KOPT-K1 (cell line): ENCODE results near the gene CDR2L.
"Not testable (repeated sequence)": the region's sequence is repeated elsewhere in the genome, so short reads cannot be mapped to it uniquely, and the experiment has no call there.

ENCODE experiments used
- H3K27ac ChIP-seq: fragments of 200-600 bp; sonication (generic); 2 replicates; pipeline ENCODE4 v1.5.1; 2016; ENCODE audit warnings: antibody characterized with exemption, mild to moderate bottlenecking, low read depth, low read length; ENCODE audit not compliant: poor library complexity, severe bottlenecking
- H3K36me3 ChIP-seq: fragments of 200-600 bp; sonication (generic); 2 replicates; pipeline ENCODE4 v1.5.1; 2017; ENCODE audit warnings: antibody characterized with exemption, mild to moderate bottlenecking, low read length, moderate library complexity; ENCODE audit not compliant: insufficient read depth
- H3K9me3 ChIP-seq: fragments of 200-600 bp; sonication (generic); 2 replicates; pipeline ENCODE4 v1.5.1; 2017; ENCODE audit warnings: antibody characterized with exemption, low read length, mild to moderate bottlenecking; ENCODE audit not compliant: insufficient read depth, poor library complexity, severe bottlenecking

Gene CDR2L

DNA sequence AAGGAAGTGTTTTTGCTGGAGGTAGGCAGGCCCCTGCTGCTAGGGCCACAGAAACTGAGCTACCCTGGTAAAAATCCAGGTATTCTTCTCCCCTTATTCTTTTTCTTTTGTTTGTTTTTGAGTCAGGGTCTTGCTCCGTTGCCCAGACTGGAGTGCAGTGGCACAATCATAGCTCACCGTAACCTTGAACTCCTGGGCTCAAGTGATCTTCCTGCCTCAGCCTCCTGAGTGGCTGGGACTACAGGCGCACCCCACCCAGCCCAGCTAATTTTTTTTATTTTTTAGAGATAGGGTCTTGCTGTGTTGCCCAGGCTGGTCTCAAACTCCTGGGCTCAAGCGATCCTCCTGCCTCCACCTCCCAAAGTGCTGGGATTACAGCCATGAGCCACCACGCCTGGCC lies 17.9 kb upstream of the CDR2L start:
- not testable (repeated sequence) for H3K36me3 ChIP-seq, H3K9me3 ChIP-seq, H3K27ac ChIP-seq

DNA sequence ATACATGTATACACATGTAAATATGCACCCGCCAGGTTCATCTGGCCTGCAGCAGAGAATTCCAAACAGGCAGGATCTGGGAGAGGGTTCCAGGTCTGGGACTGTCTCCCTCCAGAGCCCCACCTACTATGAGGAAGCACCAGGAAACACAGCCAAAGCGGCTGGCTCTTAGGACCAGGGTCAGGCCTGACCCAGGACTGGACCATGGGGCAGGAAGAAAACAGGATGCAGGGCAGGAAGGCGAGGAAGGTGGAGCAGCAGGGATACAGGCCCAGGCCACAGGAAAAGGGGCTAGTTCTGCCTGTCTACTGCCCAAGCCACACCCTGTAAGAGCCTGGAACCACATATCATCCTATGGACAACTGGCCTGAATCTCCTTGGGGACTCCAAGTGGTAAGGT lies 17.0 kb upstream of the CDR2L start:
- no peaks in the 10 kb centered on the region for H3K9me3 ChIP-seq
- no peak overlapping the region for H3K27ac ChIP-seq
- H3K36me3 ChIP-seq: no peaks in the 10 kb centered on the region

DNA sequence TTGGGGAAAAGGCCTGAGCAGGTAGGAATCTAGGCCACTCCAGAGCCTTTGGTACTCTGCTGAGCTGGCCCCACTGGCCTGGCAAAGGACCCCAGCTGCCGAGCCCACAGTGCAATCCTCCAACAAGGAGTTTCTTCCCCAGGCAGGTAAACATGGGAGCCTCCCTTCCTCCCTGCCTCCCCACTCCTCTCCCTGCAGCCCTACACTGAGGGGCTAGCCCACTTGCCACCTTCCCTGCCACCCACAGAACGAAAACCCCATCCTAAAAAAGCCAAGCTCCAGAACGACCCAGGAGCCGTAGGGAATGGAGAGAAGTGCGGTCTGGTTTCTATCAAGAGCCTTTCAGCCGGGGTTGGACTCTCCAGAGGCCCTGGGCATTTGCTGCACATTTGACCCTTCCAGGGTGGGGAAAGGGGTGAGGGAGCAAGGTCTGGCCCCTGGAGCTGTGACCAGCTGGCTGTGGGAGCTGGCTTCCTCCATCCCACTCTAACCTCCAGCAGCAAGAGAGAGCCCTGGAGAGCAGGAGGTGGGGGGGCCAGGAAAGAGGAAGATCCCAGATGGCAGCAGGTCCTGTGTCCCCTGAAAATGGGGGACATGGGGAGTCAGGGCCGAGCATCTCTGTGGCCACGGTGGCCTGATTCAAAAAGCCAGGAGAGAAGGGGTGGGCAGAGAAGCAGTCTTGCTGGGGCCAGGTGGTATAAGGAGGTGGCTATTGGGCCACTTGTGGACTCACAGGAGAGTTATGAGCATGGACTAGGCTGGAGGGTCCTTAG lies 16.2 kb upstream of the CDR2L start:
- no peaks in the 10 kb centered on the region for H3K9me3 ChIP-seq
- no peaks in the 10 kb centered on the region for H3K36me3 ChIP-seq
- no peak overlapping the region for H3K27ac ChIP-seq

DNA sequence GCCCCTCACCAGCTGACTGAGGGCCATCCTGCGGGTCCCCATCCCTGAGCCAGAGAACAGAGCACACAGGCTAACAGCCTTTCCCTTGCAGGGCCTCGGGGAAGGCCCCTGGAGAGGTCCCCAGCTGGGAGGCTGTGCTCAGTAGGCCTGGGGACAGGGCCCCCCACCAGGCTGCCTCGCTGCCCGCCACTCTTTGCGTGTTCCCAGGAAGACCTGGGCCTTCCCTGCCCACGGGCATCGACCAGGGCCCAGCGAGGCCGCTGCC lies 15.7 kb upstream of the CDR2L start:
- Histone ChIP-seq H3K27ac (no peak overlapping the region), H3K36me3 (no peaks in the 10 kb centered on the region), H3K9me3 (no peaks in the 10 kb centered on the region)

DNA sequence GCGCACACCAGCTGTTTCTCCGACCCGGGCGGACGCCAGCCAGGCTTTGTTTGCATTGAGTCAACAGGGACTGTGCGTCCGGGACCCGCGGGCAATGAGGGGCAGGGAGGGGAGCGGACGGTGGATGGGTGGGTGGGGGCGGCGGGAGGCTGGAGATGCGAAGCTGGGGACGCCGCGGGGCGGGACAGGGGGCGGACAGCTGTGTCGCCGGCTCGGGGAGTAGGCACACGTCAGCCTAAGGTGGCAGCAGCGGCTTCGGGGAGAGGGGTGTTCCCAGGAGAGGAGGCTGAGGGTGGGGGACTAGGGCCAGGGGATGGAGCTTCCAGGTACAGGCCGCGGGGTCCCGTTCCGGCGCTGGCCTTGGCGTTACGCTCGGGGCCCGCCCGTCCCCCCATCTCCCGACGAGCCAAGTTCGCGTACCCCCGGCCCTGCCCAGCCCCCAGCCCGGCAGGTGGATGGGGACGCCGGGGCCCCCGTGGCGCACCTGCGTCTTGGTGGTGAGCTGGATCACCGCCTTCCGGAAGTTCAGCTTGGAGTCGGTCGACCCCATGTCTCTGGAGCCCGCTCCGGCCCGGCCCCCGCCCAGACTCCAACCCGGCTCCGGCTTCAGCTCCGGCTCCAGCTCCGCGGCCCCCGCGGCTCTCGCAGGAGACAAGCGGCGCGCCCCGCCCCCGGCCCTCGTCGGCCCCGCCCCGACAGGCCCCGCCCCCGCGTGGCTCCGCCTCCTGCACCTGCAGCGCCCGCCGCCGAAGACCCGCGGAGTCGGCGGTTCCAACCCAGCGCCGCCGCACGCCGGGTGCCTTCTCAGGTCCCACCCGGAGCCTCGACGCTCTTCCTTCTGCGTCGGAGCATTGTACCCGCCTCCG lies 15.1 kb upstream of the CDR2L start, which contains the start of gene HID1:
Gene HID1, minus strand, starts transcription at position 653 of the 866 bp plus-strand sequence. Its CDS starts 103 bp downstream, at position 550.
- Histone ChIP-seq H3K36me3 (no peaks in the 10 kb centered on the region), H3K9me3 (no peaks in the 10 kb centered on the region), H3K27ac (no peak within 1 kb of the TSS)

DNA sequence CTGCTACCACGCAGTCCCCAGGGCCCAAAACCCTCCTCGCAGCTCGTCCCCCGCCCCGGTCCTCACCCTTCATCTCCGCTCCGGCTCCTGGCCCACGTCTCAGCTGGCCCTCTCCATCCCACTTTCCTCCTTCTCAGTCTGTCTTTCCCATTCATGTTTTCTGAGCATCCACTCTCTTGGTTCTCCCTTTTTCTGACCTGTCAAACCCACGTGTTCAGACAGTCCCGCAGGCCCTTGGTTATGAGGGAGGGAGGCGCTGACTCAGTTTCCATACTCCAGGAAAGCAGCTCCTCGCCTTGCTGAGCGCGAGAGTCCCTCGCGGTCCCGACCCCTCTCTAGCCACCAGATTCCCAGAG lies 14.5 kb upstream of the CDR2L start:
- Histone ChIP-seq H3K36me3 (no peaks in the 10 kb centered on the region), H3K9me3 (no peaks in the 10 kb centered on the region), H3K27ac (no peak overlapping the region)

DNA sequence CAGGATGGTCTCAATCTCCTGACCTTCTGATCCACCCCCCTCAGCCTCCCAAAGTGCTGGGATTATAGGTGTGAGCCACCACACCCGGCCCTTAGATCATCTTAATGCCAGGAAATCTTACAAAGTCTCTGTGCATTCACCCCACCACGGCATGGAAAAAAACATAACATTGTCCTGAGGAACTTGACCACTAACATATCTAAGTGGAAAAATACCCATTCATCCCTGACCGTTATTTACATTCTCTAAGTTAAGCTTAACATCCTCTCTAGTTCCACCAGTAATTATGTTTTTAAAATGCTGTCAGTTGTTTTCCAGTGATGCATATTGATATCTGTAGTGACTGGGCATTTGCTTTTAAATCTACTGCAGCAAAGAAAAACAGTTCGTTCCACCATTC lies 11.5 kb upstream of the CDR2L start:
- Histone ChIP-seq H3K36me3 (no peaks in the 10 kb centered on the region), H3K27ac (no peak overlapping the region), H3K9me3 (no peaks in the 10 kb centered on the region)

DNA sequence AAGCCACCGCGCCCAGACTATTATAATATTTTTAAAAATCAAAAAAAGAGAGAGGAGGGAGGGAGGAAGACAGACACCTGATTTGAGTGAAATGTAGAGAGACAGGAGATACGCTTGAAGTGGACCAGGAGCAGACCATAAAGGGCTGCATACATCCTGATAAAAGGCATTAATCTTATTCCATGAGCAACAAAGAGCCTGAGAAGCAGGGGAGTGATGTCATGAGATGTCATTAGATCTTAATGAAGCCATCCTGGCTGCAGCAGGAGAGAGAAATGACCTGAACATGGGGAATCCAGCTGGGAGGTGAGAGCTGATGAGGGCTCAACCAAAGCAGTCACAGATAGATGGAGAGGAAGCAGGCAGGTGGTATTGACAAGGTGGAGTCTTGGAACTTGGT lies 9.6 kb upstream of the CDR2L start:
- no peak overlapping the region for H3K27ac ChIP-seq
- H3K9me3 ChIP-seq: no peaks in the 10 kb centered on the region
- no peaks in the 10 kb centered on the region for H3K36me3 ChIP-seq

DNA sequence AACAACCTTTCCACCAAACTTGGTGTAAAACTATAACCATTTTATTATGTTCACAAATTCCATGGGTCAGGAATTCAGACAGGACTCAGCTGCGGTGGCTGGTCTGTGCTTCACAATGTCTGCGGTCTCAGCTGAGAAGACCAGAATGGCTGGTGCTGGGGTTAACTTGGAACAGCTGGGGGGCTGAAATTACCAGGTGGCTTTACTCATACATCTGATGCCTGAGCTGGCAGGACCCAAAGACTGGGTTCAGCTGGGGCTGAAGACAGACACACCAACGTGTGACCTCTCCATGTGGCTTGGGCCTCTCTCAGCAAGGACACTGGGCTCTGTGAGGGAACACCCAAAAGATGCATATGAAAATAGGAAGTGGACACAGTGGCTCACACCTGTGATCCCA lies 9.2 kb upstream of the CDR2L start:
- H3K27ac ChIP-seq: no peak overlapping the region
- H3K36me3 ChIP-seq: no peaks in the 10 kb centered on the region
- H3K9me3 ChIP-seq: no peaks in the 10 kb centered on the region

DNA sequence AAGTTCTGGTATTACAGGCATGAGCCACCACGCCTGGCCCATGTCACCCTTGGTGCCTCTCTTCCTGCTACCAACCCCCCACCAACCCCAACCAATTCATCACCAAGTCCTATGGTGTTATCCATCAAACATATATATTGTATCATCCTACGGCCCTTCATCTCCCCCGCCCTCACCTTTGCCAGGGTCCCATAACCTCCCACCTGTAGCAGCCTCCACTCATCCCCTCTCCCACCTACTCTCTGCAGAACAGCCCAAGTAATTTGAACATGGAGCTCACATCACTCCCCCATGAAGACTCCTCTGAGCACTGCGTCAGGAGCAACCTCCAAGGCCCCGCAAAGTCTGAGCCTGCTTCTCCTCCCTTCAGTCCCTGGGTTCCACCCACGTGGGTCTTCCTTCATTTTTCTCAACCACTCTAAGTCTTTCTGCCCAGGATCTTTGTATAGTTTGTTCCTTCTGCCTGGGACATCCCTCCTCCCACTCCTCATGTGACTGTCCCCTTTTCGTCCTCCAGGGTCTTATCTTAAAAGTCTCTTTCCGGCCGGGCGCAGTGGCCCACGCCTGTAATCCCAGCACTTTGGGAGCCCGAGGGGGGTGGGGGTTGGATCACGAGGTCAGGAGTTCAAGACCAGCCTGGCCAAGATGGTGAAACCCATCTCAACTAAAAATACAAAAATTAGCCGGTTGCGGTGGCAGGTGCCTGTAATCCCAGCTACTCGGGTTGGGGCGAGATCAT lies 7.9 kb upstream of the CDR2L start:
- H3K27ac ChIP-seq: no peak overlapping the region
- no peaks in the 10 kb centered on the region for H3K9me3 ChIP-seq

DNA sequence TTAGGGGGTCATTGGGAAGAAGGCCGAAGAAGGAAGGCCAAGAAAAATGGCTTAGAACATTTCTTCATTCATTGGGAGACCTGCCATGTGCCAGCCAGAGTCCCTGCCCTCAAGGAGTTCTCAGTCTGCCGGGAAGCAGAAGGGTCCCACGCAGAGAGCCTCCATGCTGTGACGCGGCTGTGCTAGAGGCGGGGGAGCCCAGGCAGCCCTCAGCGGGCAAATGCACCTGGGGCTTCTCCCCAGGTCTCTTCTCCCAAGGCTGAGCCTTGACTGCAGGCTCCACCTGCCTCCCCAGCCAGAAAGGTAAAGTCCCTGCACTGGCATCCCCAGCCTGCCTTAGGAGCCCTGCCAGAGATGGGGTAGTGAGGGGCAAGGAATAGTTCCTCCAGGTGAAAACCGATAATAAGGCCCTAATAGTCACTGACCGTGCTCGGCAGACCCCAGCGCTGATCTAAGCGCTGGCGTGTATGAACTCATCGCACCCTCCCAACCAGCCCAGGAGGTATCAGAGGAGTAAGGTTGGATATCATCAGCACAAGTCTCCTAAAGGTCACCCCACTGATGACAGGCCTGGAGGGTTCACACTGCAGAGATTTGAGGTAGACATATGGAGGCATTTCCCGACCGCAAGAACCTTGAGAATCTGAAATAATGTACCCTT lies 6.0 kb upstream of the CDR2L start:
- Histone ChIP-seq H3K27ac (no peak overlapping the region), H3K9me3 (no peaks in the 10 kb centered on the region), H3K36me3 (no peaks in the 10 kb centered on the region)

More for the DNA sequence above, 7.9 kb upstream of the CDR2L start:
- H3K36me3 ChIP-seq: no peaks in the 10 kb centered on the region

DNA sequence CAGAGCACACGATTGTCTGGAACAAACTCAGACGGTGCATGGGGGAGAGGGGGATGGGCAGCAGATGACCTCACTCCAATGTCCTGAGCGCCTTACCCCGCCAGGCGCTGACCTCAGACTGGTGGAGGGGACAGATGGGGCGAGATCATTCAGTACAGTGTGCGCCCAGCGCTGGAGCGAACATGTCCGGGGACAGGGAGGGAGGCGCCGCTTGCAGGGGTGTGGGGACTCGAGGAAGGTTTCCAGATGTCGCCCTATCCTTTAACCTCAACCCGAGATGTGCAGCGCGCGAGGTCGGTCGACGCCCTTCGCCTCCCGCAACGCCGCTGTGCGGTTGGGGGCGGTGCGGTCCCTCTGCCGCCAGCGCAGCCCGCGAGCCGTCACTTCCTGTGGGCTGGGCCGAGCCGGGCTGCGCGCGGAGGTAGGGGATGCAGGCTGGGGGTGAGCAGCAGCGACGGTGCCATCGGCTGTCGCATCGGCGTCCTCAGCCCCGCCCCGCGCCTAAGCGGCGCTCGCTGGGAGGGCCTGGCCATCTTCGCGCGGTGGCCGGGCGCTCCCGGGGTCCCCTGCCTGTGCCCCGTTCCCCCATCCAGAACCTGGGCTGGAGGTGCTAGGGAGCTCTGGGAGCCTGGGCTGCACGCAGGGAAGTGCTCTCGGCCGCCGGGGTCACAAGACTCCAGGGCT lies 5.3 kb upstream of the CDR2L start:
- Histone ChIP-seq H3K9me3 (no peaks in the 10 kb centered on the region), H3K36me3 (no peaks in the 10 kb centered on the region), H3K27ac (no peak overlapping the region)

DNA sequence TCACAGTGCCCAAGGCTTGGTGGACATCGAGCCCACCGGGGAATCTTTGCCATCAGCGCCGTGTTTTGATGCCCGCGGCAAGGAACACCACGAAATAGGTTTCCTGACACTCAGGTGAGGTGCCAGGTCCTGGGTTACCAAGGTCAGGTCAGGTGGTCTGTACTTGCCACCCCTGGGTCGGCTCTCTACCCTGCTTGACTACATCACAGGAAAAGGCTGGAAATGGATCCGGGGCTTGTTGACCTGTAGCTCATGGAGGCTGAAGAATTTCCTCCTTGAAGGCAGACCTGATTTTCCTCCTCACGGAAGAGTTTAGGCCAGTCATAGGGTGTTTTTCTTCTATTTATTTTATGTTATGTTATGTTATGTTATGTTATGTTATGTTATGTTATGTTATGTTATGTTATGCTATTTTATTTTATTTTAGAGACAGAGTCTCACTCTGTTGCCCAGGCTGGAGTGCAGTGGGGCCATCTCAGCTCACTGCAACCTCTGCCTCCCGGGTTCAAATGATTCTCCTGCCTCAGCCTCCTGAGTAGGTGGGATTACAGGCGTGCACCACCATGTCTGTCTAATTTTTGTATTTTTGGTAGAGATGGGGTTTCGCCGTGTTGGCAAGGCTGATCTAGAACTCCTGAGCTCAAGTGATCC lies 4.6 kb upstream of the CDR2L start:
- H3K27ac ChIP-seq, H3K36me3 ChIP-seq, H3K9me3 ChIP-seq: not testable (repeated sequence)

DNA sequence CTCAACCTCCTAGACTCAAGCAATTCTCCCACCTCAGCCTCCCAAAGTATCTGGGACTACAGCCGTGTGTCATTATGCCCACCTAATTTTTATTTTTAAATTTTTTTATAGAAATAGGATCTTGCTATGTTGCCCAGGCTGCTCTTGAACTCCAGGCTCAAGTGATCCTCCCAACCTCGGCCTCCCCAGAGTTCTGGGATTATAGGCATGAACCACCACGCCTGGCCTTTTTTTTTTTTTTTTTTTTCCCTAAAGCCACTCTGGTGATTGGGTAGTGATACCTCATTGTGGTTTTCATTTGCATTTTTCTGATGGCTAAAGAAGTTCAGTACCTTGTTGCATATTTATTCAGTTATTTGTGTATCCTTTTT lies 1.2 kb upstream of the CDR2L start:
- H3K36me3 ChIP-seq: no peaks in the 10 kb centered on the region
- no peak overlapping the region for H3K27ac ChIP-seq
- H3K9me3 ChIP-seq: no peaks in the 10 kb centered on the region
